Measurements from ENCODE around the gene PLEKHA5.
"Not testable (repeated sequence)": the region's sequence is repeated elsewhere in the genome, so short reads cannot be mapped to it uniquely, and the experiment has no call there.

The PLEKHA5 gene

DNA sequence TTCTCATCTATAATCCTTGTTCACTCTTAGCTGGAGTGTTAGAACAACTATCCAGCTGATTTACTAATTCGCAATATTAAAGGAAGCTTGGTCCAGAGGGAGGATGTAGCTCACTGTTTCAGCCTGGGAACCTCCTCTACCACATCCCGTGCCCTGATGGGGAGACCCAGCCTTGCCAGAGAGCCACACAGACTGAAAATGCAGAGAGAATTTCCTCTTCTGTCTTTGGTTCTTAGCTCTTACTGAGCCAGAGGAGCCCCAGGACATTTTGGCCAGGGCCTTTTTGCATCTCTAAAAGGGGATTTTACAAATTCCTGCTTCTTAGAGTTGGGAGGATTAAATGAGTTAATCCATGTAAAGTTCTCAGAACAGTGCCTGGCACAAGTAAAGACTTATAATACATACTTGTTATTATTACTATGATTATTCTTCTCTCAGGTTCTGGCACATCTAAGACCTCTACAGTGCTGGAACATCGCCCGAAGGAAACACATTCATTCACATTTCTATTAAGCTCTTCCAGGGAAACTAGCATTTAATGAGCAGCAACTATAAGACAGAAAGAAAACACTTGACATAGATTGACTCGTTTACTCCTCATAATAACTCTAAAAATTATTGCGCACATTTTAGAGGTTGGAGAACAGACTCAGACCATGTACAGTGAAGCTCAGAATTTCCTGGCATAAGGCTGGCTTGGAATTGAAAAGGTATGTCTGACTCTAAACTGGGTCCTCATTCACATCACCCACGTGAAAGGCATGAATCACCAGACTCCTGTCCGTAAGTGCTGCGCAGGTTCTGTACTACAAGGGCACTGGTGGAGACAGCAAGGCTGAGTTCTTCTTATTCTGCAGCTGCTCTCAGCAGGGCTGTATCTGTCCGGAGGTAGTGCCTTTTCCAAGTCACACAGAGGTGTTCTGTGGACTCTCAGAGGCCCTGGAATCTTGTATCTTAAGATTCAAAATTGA is 282.0 kb downstream of the PLEKHA5 start:
- no peak for DNase-seq

DNA sequence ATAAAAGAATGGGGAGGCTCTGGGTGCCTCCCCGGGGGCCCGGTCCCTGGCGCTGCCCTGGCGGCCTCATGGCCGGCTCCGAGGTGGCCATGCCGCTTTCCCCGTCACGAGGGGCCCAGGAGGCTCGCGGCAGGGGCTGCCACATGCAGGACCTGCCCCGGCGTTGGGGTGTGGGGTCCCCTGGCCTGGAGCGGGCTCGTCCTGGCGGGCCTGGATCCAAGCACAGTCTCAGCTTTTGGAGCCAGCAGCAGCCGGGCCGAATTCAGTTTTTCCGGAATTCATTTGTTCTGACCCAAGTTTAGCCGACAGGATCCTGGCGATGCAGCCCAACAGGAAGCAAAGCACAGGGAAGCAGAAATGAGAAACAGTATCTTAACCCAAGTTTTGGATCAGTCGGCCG is 283.3 kb downstream of the PLEKHA5 start:
- DNase-seq = no peak

DNA sequence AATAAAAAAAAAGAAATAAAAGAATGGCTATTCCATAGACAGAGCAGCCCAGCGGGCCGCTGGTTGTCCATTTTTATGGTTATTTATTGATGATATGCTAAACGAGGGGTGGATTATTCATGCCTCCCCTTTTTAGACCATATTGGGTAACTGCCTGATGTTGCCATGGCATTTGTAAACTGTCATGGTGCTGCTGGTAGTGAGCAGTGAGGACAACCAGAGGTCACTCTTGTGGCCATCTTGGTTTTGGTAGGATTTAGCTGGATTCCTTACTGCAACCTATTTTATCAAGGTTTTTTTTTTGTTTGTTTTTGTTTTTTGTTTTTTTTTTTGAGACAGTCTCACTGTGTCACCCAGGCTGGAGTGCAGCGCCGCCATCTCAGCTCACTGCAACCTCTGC is 284.0 kb downstream of the PLEKHA5 start:
- not testable (repeated sequence) for DNase-seq

DNA sequence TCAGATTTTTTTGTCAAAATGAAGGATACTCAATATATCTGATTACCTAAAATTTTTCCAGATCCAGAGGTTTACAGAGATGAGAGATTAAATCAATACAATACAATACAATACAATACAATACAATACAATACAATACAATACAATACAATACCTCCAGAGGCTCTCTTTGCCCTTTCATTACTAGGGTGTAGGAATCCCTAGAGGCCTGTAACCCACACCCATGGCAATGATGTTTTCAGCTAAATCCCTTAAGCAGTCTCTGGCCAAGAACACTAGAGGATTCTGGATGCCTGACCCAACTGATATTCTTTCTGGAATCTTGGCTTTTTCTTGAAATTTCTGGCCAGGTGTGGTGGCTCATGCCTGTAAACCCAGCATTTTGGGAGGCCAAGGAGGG is 286.0 kb downstream of the PLEKHA5 start:
- no peak for DNase-seq

DNA sequence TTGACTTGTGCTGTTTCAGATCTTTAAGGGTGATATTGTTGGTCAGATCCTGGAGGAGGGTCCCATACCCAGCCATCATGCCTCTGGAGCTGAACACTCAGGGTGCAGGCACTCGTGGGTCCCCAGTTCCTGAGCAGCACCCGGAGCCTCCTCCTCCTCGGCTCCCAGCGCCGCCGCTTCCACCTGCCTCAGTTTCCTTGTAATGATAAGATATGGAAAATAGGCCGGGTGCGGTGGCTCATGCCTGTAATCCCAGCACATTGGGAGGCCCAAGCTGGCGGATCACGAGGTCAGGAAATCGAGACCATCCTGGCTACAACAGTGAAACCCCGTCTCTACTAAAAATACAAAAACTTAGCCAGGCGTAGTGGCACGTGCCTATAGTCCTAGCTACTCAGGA is 289.6 kb downstream of the PLEKHA5 start:
- no peak for DNase-seq

DNA sequence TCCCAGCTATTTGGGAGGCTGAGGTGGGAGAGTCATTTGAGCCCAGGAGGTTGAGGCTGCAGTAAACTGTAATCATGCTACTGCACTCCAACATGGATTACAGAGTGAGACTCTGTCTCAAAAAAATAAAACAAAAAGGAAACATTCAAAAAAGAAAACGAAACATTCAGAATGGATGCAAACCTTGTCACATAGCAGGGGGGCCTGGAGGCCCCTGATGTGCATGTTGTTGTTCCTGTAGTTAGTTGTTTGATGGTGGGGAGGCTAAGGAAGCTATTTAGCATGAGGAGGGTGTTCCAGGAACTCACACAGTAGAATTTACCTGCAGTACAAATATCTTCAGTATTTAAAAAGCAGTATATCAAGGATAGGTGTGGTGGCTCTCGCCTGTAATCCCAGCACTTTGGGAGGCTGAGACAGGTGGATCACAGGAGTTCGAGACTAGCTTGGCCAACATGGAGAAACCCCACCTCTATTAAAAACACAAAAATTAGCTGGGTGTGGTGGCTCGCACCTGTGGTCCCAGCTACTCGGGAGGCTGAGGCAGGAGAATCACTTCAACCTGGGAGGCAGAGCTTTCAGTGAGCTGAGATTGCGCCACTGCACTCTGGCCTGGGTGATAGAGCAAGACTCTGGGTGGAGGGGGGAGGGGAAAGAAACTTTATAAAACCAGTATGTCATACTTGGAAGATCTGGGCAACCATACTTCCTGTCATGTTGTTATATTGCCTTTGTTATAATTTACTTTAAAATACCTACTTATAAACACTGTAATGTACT is 292.2 kb downstream of the PLEKHA5 start:
- no peak for DNase-seq

DNA sequence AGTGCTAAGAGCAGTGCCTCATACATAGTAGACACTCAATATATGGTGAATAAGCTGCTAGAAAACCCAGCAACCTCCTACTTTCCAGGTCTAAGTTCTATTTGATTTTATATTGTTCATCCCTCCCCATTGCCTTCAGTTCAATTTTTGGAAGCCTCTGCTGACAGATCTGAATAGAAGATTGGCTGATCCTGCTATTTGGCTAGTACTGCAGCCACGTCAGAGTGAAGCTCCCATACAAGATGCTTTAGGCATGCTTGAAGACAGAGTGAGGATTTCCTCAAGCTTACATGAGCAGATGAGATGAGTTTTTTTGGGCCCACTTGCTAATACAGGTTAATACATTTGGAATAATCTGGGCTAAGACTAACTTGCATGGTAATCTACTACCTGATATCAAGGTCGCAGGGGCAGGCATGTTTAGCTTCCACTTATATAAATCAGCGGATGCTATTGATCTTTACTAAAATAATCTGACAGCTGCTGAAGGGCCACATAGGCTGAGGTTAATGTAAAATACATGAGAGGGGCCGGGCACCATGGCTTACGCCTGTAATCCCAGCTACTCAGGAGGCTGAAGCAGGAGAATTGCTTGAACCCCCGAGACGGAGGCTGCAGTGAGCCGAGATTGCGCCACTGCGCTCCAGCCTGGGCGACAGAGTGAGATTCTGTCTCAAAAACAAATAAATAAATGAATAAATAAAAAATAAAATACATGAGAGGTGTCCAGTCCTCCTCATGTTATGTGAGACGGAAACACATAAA is 293.8 kb downstream of the PLEKHA5 start:
- no peak for DNase-seq

All from NCI-H1105 treated with DMSO at 0.1 percent for 48 hours (cell line).